Measurements from ENCODE around the gene TUBB6.

DNA sequence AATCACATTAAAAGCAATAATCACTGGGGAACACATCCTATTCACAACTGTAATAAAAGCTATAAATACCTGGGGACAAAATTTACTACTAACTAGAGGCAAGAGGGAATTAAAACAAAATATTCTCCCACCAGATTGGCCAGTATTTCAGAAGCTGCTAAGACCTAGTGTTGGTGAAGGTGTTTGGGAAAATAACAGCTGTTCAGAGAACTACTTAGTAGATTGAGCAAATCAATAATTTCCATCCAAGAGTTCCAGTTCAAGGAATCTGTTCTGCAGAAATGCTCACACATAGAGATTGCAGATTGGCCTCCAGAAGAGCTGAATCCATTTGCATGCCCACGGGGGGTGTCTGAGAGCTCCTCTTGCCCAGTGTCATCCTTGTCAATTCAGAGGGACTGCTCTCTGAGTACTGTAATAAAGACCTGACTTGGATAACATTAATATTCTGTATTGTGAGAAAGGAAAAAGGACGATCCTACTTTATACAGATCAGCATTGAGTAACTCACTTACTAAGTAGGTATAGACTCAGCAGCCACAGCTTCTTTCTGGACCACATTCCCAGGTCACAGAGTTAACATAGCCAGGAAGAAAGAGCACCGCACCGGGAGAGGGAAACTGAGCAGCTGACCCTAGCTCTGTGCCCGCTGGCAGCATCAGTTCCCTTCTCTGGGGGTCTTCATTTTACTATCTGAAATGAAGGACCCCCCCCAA, 5.6 kb downstream of the TUBB6 start:
- TF ChIP-seq EZH2 (IDR thresholded peaks at IDR 0.05; ENCODE audit: low read depth, unreplicated experiment) (no peak), POLR2AphosphoS5 (IDR thresholded peaks at IDR 0.05; ENCODE audit: low read depth) (no peak), CTCF (conservative IDR thresholded peaks at IDR 0.05; ENCODE audit: low read depth in 2 of 2) (no peak), NANOG (IDR thresholded peaks at IDR 0.05; ENCODE audit: borderline replicate concordance) (no peak), JUNB (IDR thresholded peaks at IDR 0.05; ENCODE audit: unreplicated experiment) (no peak), EZH2phosphoT487 (IDR thresholded peaks at IDR 0.05; ENCODE audit: unreplicated experiment) (no peak), CREB1 (CRISPR knock-in tag; IDR thresholded peaks at IDR 0.05; ENCODE audit: low read depth) (no peak)
- TF ChIP-seq, protein P1, sequence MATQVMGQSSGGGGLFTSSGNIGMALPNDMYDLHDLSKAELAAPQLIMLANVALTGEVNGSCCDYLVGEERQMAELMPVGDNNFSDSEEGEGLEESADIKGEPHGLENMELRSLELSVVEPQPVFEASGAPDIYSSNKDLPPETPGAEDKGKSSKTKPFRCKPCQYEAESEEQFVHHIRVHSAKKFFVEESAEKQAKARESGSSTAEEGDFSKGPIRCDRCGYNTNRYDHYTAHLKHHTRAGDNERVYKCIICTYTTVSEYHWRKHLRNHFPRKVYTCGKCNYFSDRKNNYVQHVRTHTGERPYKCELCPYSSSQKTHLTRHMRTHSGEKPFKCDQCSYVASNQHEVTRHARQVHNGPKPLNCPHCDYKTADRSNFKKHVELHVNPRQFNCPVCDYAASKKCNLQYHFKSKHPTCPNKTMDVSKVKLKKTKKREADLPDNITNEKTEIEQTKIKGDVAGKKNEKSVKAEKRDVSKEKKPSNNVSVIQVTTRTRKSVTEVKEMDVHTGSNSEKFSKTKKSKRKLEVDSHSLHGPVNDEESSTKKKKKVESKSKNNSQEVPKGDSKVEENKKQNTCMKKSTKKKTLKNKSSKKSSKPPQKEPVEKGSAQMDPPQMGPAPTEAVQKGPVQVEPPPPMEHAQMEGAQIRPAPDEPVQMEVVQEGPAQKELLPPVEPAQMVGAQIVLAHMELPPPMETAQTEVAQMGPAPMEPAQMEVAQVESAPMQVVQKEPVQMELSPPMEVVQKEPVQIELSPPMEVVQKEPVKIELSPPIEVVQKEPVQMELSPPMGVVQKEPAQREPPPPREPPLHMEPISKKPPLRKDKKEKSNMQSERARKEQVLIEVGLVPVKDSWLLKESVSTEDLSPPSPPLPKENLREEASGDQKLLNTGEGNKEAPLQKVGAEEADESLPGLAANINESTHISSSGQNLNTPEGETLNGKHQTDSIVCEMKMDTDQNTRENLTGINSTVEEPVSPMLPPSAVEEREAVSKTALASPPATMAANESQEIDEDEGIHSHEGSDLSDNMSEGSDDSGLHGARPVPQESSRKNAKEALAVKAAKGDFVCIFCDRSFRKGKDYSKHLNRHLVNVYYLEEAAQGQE (IDR thresholded peaks at IDR 0.05; ENCODE audit: unreplicated experiment): no peak
